Thyroid gland (tissue), 4 donors: ENCODE measurements around the gene RRP12. TPM values are rescaled to one million over a fixed set of nuclear protein-coding genes. Genes with fewer than 3 reads are reported as not detected.

ENCODE experiments used
- DNase-seq, 2 donors: peaks; one replicate each; pipeline ENCODE4 v3.0.0-alpha.2; 2019
- H3K27ac ChIP-seq, 3 donors: fragments of 200-600 bp; sonication (generic); 1 replicate in 2 of 3; 2 replicates in 1 of 3; pipeline ENCODE4 v1.5.1; 2016 to 2019; ENCODE audit warnings: mild to moderate bottlenecking in 1 of 3, moderate library complexity in 1 of 3
- H3K27me3 ChIP-seq: fragments of 200-600 bp; sonication (generic); one replicate; pipeline ENCODE4 v1.5.1; 2019
- H3K36me3 ChIP-seq, 2 donors: fragments of 200-600 bp; sonication (generic); one replicate each; pipeline ENCODE4 v1.5.1; 2016 to 2019
- H3K4me1 ChIP-seq, 2 donors: fragments of 200-600 bp; sonication (generic); one replicate each; pipeline ENCODE4 v1.5.1; 2017 to 2019
- H3K4me3 ChIP-seq, 3 donors: fragments of 200-600 bp; sonication (generic); replicated peaks in 1 of 3; 1 replicate in 2 of 3; 2 replicates in 1 of 3; pipeline ENCODE4 v1.5.1; 2016; ENCODE audit warnings: mild to moderate bottlenecking in 1 of 3
- H3K9me3 ChIP-seq: fragments of 200-600 bp; sonication (generic); one replicate; pipeline ENCODE4 v1.5.1; 2017
- CTCF ChIP-seq, 6 experiments: fragments of 200-600 bp in 3 of 6; fragments of 450-650 bp in 3 of 6; sonication (generic) in 3 of 6; IDR thresholded peaks; one replicate each; pipeline ENCODE4 v1.5.1; 2016 to 2019; ENCODE audit warnings: antibody characterized with exemption in 6 of 6, mild to moderate bottlenecking in 2 of 6, inconsistent platforms in 1 of 6, moderate library complexity in 1 of 6
- POLR2A ChIP-seq, 2 donors: fragments of 450-650 bp; IDR thresholded peaks; one replicate each; pipeline ENCODE4 v1.6.1; 2017; ENCODE audit warnings: antibody characterized with exemption in 2 of 2, mild to moderate bottlenecking in 2 of 2, moderate library complexity in 1 of 2
- WGBS, 2 donors: methylation state at CpG; one replicate each; pipeline ENCODE4 v1.1.5; 2017; 5-methylcytosine and 5-hydroxymethylcytosine counted together
- intact Hi-C: fragments of 100-400 bp; cut with DNase I; formaldehyde crosslinking; loops from one replicate; pipeline ENCODE4 v1.15.1; 2023
- total RNA-seq, 4 donors: library from RNA; depleted of rRNA; stranded (reverse); fragments of >200 nt; gene quantifications; one replicate each; pipeline ENCODE4 v1.2.3, GENCODE V29; 2016

Gene RRP12
- total RNA-seq, 4 donors from 2014 or later: 8.3 to 27.4 (median 15.0) TPM

- intact Hi-C loops: no loop called here
- H3K9me3 ChIP-seq: no peaks in the 10 kb centered on the region
- peak overlapping the region in 1 of 3 donors; percentile 49 for H3K27ac ChIP-seq
- H3K4me1 ChIP-seq: peaks cover 6 to 26% of the 10 kb centered on the region in 2 donors
- DNase-seq: no peak
- no peaks in the 10 kb centered on the region for H3K27me3 ChIP-seq
- WGBS, 2 donors: 2% methylated on average over 13 of the region's 13 CpGs
- TF ChIP-seq CTCF (IDR thresholded peaks at IDR 0.05) (no peak), POLR2A (IDR thresholded peaks at IDR 0.05) (no peak)
- peaks cover 6% of the 10 kb centered on the region in 2 donors for H3K36me3 ChIP-seq
- peak overlapping the region; percentile 61 to 97 (median 81) for H3K4me3 ChIP-seq
Observed at GRCh38 chr10:97445357-97445721, 44.2 kb upstream of the RRP12 start.

GRCh38 chr10:97444212-97444611 lies 43.1 kb upstream of the RRP12 start:
- no peaks in the 10 kb centered on the region for H3K9me3 ChIP-seq
- H3K4me1 ChIP-seq: peaks cover 6 to 26% of the 10 kb centered on the region in 2 donors
- intact Hi-C loops: no loop called here
- no peaks in the 10 kb centered on the region for H3K27me3 ChIP-seq
- no peak overlapping the region for H3K27ac ChIP-seq
- no peak for TF ChIP-seq CTCF (IDR thresholded peaks at IDR 0.05)
- TF ChIP-seq POLR2A (IDR thresholded peaks at IDR 0.05): no peak
- no peak for DNase-seq
- 85 to 95% methylated on average over 1 of the region's 1 CpG for WGBS, 2 donors
- H3K36me3 ChIP-seq: peaks cover 6 to 11% of the 10 kb centered on the region in 2 donors
- no peak overlapping the region for H3K4me3 ChIP-seq

GRCh38 chr10:97442277-97442676 lies 41.1 kb upstream of the RRP12 start:
- H3K36me3 ChIP-seq: peaks cover 21 to 24% of the 10 kb centered on the region in 2 donors
- H3K27me3 ChIP-seq: no peaks in the 10 kb centered on the region
- H3K27ac ChIP-seq: no peak overlapping the region
- 90 to 95% methylated on average over 1 of the region's 1 CpG for WGBS, 2 donors
- no peak overlapping the region for H3K4me3 ChIP-seq
- TF ChIP-seq POLR2A (IDR thresholded peaks at IDR 0.05): no peak
- no peak for TF ChIP-seq CTCF (IDR thresholded peaks at IDR 0.05)
- no peaks in the 10 kb centered on the region for H3K9me3 ChIP-seq
- no peak for DNase-seq
- intact Hi-C loops: no loop called here
- H3K4me1 ChIP-seq: peaks cover 6 to 13% of the 10 kb centered on the region in 2 donors

DNA sequence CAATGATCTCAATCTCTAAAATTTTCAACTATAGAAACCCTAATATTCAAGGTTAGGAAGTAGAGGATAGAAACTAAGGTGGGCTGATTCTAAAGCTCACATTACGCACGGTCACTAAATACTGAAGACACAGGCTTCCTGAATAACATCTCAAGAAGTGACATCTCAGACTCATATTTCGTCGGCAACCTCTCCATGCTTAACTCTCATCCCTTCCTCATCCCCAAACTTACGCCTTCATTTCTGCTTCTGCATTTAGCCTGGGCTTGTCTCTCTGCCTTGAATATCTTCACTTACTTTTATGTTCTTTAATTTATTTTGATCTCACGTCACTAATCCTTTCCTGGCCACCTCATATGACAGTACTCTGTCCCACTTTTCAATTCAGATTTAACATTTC lies 34.1 kb upstream of the RRP12 start:
- WGBS, 2 donors: 95% methylated on average over 6 of the region's 6 CpGs
- TF ChIP-seq CTCF (IDR thresholded peaks at IDR 0.05) (no peak), POLR2A (IDR thresholded peaks at IDR 0.05) (no peak)
- Histone ChIP-seq H3K4me1 (no peaks in the 10 kb centered on the region), H3K4me3 (no peak overlapping the region), H3K27ac (no peak overlapping the region), H3K27me3 (no peaks in the 10 kb centered on the region), H3K36me3 (peaks cover 53 to 56% of the 10 kb centered on the region in 2 donors), H3K9me3 (no peaks in the 10 kb centered on the region)
- intact Hi-C loops: no loop called here
- DNase-seq: no peak

DNA sequence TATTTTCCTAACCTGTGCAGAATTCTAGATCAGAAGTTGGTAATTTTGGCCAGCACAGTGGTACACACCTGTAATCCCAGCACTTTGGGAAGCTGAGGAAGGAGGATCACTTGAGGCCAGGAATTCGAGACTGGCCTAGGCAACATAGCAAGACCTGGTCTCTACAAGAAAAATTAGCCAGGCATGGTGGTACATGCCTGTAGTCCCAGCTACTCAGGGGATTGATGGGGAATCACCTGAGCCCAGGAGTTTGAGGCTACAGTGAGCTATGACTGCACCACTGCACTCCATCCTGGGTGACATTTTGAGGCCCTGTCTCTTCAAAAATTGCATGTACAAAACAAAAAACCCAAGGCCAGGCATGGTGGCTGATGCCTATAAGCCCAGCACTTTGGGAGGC lies 33.4 kb upstream of the RRP12 start:
- no peak for DNase-seq
- Histone ChIP-seq H3K27ac (no peak overlapping the region), H3K9me3 (no peaks in the 10 kb centered on the region), H3K4me1 (no peaks in the 10 kb centered on the region), H3K4me3 (no peak overlapping the region), H3K36me3 (peaks cover 52 to 56% of the 10 kb centered on the region in 2 donors), H3K27me3 (no peaks in the 10 kb centered on the region)
- 95 to 100% methylated on average over 1 of the region's 1 CpG for WGBS, 2 donors
- intact Hi-C loops: no loop called here
- TF ChIP-seq CTCF (IDR thresholded peaks at IDR 0.05) (no peak), POLR2A (IDR thresholded peaks at IDR 0.05) (no peak)
